Astrocyte (in vitro differentiated cells and primary cell): ENCODE results near the gene COL9A3.

Experiments
- EZH2 ChIP-seq: IDR thresholded peaks from 2 replicates; pipeline ENCODE4 v1.6.1; 2012; ENCODE audit warnings: mild to moderate bottlenecking, low read length, inconsistent platforms; ENCODE audit not compliant: insufficient read depth
- TF ChIP-seq, protein P1 (sequence below): IDR thresholded peaks from 2 replicates; pipeline ENCODE4 v1.5.1; 2011; ENCODE audit warnings: low read depth, mild to moderate bottlenecking, inconsistent platforms, low read length, moderate library complexity; ENCODE audit not compliant: insufficient read depth

DNA sequence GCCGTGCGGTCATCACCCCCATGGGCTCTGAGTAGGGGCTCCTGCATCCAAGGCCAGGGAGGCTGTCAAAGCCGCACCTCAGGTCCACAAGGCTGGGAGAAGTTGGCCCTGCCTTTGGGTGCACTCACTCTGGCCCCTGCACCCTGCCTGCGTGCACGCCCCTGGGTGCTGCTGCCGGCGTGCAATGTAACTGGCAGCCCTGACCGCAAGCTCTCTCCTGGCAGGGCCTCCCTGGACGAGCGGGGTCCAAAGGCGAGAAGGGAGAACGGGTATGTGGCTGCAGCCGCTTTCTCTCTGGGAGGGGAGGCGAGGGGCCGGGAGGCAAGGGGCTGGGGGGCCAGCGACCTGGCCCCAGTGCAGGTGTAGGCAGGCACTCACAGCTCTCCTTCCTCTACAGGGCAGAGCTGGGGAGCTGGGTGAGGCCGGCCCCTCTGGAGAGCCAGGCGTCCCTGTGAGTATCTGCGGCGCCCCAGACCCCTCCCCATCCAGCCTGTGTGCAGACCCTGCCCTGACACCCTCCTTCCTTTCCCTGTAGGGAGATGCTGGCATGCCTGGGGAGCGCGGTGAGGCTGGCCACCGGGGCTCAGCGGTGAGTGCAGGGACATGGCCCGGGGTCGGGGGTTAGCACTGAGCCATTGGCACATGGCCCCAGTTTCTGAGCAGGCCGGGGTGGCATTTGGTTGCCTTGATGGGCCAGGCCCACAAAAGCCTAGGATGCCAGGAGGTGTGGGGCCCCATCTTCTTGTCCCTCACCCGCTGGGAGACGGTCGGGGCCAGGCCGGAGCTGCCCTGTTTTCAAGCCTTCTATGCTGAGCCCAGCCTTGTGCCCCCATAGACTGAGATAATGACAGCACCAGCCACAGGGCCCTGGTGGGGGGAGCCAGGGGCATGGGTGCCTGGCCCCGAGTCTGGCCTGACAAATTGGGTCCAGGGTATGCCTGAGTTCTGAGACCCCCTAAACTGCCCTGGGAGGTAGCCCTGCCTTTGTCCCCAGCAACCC, 12.7 kb downstream of the COL9A3 start:
- TF ChIP-seq, protein P1, sequence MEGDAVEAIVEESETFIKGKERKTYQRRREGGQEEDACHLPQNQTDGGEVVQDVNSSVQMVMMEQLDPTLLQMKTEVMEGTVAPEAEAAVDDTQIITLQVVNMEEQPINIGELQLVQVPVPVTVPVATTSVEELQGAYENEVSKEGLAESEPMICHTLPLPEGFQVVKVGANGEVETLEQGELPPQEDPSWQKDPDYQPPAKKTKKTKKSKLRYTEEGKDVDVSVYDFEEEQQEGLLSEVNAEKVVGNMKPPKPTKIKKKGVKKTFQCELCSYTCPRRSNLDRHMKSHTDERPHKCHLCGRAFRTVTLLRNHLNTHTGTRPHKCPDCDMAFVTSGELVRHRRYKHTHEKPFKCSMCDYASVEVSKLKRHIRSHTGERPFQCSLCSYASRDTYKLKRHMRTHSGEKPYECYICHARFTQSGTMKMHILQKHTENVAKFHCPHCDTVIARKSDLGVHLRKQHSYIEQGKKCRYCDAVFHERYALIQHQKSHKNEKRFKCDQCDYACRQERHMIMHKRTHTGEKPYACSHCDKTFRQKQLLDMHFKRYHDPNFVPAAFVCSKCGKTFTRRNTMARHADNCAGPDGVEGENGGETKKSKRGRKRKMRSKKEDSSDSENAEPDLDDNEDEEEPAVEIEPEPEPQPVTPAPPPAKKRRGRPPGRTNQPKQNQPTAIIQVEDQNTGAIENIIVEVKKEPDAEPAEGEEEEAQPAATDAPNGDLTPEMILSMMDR = no peak
- no peak for TF ChIP-seq EZH2
